ENCODE measurements around the gene SERPINE1. TPM values are rescaled to one million over a fixed set of nuclear protein-coding genes. Genes with fewer than 3 reads are reported as not detected.
A peak's percentile ranks its signal among the peaks of the same experiment; 100 is the strongest.

Gene SERPINE1
- total and polyA plus RNA-seq, 2 experiments from 2014 or later = 1,537 to 2,000 TPM

- in situ Hi-C loops (cut with MboI) = no loop called here
- peaks cover 4% of the 10 kb centered on the region; the same call in 1 of the 2 replicates for H3F3A ChIP-seq (ENCODE audit: insufficient read depth)
- H2AFZ ChIP-seq = no peak overlapping the region
- peaks cover 6% of the 10 kb centered on the region; the same call in 1 of the 2 replicates for H3K36me3 ChIP-seq (ENCODE audit: low read depth)
- no peak for TF ChIP-seq EZH2phosphoT487 (IDR thresholded peaks at IDR 0.05; ENCODE audit: insufficient read depth, low read depth)
- no peak for TF ChIP-seq EZH2 (IDR thresholded peaks at IDR 0.05; ENCODE audit: insufficient read depth, poor library complexity, severe bottlenecking)
- H3K27me3 ChIP-seq (replicated peaks; ENCODE audit: insufficient read depth) = no peaks in the 10 kb centered on the region
- no peak overlapping the region for H3K4me2 ChIP-seq (ENCODE audit: unreplicated experiment)
- no peaks in the 10 kb centered on the region for H4K20me1 ChIP-seq (ENCODE audit: insufficient read depth)
- H3K4me1 ChIP-seq (ENCODE audit: insufficient read depth) = peaks cover 11% of the 10 kb centered on the region
- H3K27ac ChIP-seq = no peak overlapping the region
- no peak overlapping the region for H3K4me3 ChIP-seq
- WGBS, 2 experiments (ENCODE audit: low coverage in 1 of 2, low lambda C conversion rate in 2 of 2, missing lambda C conversion rate in 2 of 2) = 63 to 70% methylated on average over 23 to 31 of the region's 31 CpGs
- peaks cover 25% of the 10 kb centered on the region for H3K79me2 ChIP-seq (ENCODE audit: insufficient read depth)
- H3K9ac ChIP-seq = no peak overlapping the region
- H3K9me2 ChIP-seq (ENCODE audit: insufficient read depth) = no peaks in the 10 kb centered on the region
- no peaks in the 10 kb centered on the region for H3K9me3 ChIP-seq (ENCODE audit: low read depth)
- DNase-seq = peak; percentile 70
Observed at GRCh38 chr7:101159696-101160674, 33.1 kb downstream of the SERPINE1 start.

GRCh38 chr7:101160910-101161309 lies 34.0 kb downstream of the SERPINE1 start:
- H3K27ac ChIP-seq = no peak overlapping the region
- in situ Hi-C loops (cut with MboI) = no loop called here
- DNase-seq = no peak
- H3K79me2 ChIP-seq (ENCODE audit: insufficient read depth) = peaks cover 15% of the 10 kb centered on the region
- H3F3A ChIP-seq (ENCODE audit: insufficient read depth) = peaks cover 4% of the 10 kb centered on the region; the same call in 1 of the 2 replicates
- H2AFZ ChIP-seq = no peak overlapping the region
- H3K9ac ChIP-seq = no peak overlapping the region
- TF ChIP-seq EZH2phosphoT487 (IDR thresholded peaks at IDR 0.05; ENCODE audit: insufficient read depth, low read depth) (no peak), EZH2 (IDR thresholded peaks at IDR 0.05; ENCODE audit: insufficient read depth, poor library complexity, severe bottlenecking) (no peak)
- H3K4me2 ChIP-seq (ENCODE audit: unreplicated experiment) = no peak overlapping the region
- H3K9me3 ChIP-seq (ENCODE audit: low read depth) = no peaks in the 10 kb centered on the region
- no peaks in the 10 kb centered on the region for H3K27me3 ChIP-seq (replicated peaks; ENCODE audit: insufficient read depth)
- H3K9me2 ChIP-seq (ENCODE audit: insufficient read depth) = no peaks in the 10 kb centered on the region
- peaks cover 6% of the 10 kb centered on the region; the same call in 1 of the 2 replicates for H3K36me3 ChIP-seq (ENCODE audit: low read depth)
- H4K20me1 ChIP-seq (ENCODE audit: insufficient read depth) = no peaks in the 10 kb centered on the region
- 0 out of 2 replicates have a peak, but pooled peaks cover 9% of the 10 kb centered on the region for H3K4me1 ChIP-seq (ENCODE audit: insufficient read depth)
- no peak overlapping the region for H3K4me3 ChIP-seq

- no peak for TF ChIP-seq EZH2 (IDR thresholded peaks at IDR 0.05; ENCODE audit: insufficient read depth, poor library complexity, severe bottlenecking)
- TF ChIP-seq EZH2phosphoT487 (IDR thresholded peaks at IDR 0.05; ENCODE audit: insufficient read depth, low read depth) = no peak
- 0 out of 2 replicates have a peak, but pooled peaks cover 10% of the 10 kb centered on the region for H3K4me1 ChIP-seq (ENCODE audit: insufficient read depth)
- no peaks in the 10 kb centered on the region for H3K9me2 ChIP-seq (ENCODE audit: insufficient read depth)
- H4K20me1 ChIP-seq (ENCODE audit: insufficient read depth) = no peaks in the 10 kb centered on the region
- H3K9ac ChIP-seq = no peak overlapping the region
- H3F3A ChIP-seq (ENCODE audit: insufficient read depth) = peaks cover 4% of the 10 kb centered on the region; the same call in 1 of the 2 replicates
- H3K36me3 ChIP-seq (ENCODE audit: low read depth) = peaks cover 5% of the 10 kb centered on the region; the same call in 1 of the 2 replicates
- 0 out of 2 replicates have a peak, but pooled peaks cover 1% of the 10 kb centered on the region for H3K27me3 ChIP-seq (replicated peaks; ENCODE audit: insufficient read depth)
- in situ Hi-C loops (cut with MboI) = no loop called here
- no peak overlapping the region for H3K27ac ChIP-seq
- H3K4me2 ChIP-seq (ENCODE audit: unreplicated experiment) = no peak overlapping the region
- no peak overlapping the region for H2AFZ ChIP-seq
- H3K9me3 ChIP-seq (ENCODE audit: low read depth) = no peaks in the 10 kb centered on the region
- no peak overlapping the region for H3K4me3 ChIP-seq
- 91% methylated on average over 17 of the region's 17 CpGs for WGBS, 2 experiments (ENCODE audit: low coverage in 1 of 2, low lambda C conversion rate in 2 of 2, missing lambda C conversion rate in 2 of 2)
- peaks cover 9% of the 10 kb centered on the region; the same call in 1 of the 2 replicates for H3K79me2 ChIP-seq (ENCODE audit: insufficient read depth)
- no peak for DNase-seq
Observed at GRCh38 chr7:101161692-101162471, 35.0 kb downstream of the SERPINE1 start.
